LNCaP clone FGC (cell line): ENCODE measurements around the gene SLC18A2.
A peak's percentile ranks its signal among the peaks of the same experiment; 100 is the strongest.

Source experiments
- DNase-seq: peaks from one replicate; pipeline ENCODE4 v3.0.0-alpha.2; 2011; ENCODE audit warnings: low read depth
- H3K4me3 ChIP-seq: 2 replicates; pipeline ENCODE4 v1.5.1; 2011; ENCODE audit warnings: mild to moderate bottlenecking, low read depth, low read length, control low read depth
- TF ChIP-seq, protein P1 (sequence below): IDR thresholded peaks from 2 replicates; pipeline ENCODE4 v1.5.1; 2012; ENCODE audit warnings: mild to moderate bottlenecking; ENCODE audit not compliant: control insufficient read depth, insufficient read depth; ENCODE audit errors: extremely low read depth

SLC18A2 gene

DNA sequence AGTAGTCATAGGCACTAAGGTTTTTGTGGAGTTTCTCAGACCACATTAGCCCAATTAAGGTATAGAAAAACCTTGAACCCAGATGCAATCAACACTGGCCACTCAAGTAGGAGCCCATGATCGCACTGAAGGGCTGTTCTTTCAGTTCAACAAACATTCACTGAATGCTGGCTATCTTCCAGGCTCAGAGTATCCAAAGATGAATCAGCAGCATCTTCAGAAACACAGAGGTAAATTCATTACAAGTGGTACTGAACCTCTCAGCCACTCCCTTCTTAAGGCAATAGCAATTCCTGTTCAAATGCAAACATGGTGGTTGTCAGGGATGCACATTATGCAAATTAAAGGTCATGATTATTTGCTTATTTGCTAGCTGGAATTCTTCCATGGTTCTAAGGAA is 26.5 kb upstream of the SLC18A2 start:
- TF ChIP-seq, protein P1, sequence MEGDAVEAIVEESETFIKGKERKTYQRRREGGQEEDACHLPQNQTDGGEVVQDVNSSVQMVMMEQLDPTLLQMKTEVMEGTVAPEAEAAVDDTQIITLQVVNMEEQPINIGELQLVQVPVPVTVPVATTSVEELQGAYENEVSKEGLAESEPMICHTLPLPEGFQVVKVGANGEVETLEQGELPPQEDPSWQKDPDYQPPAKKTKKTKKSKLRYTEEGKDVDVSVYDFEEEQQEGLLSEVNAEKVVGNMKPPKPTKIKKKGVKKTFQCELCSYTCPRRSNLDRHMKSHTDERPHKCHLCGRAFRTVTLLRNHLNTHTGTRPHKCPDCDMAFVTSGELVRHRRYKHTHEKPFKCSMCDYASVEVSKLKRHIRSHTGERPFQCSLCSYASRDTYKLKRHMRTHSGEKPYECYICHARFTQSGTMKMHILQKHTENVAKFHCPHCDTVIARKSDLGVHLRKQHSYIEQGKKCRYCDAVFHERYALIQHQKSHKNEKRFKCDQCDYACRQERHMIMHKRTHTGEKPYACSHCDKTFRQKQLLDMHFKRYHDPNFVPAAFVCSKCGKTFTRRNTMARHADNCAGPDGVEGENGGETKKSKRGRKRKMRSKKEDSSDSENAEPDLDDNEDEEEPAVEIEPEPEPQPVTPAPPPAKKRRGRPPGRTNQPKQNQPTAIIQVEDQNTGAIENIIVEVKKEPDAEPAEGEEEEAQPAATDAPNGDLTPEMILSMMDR: no peak
- H3K4me3 ChIP-seq: no peak overlapping the region
- DNase-seq: no peak

DNA sequence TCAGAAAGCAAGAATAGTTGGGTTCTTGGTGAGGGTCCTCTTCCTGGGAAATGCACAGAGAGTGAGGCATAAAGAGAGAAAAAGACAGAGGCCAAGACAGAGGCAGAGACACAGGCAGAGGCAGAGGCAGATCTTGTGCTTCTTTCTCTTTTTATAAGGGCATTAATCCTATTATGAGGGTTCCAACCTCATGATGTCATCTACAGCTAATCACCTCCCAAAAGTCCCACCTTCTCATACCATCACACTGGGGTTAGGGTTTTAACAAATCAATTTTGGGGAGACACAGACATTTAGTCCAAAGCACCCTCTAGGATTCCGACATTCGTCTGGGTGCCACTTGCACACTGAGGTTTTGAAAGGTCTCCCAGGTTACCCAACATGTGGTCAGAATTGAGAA is 25.8 kb upstream of the SLC18A2 start:
- DNase-seq: no peak
- TF ChIP-seq, protein P1: no peak
- no peak overlapping the region for H3K4me3 ChIP-seq

DNA sequence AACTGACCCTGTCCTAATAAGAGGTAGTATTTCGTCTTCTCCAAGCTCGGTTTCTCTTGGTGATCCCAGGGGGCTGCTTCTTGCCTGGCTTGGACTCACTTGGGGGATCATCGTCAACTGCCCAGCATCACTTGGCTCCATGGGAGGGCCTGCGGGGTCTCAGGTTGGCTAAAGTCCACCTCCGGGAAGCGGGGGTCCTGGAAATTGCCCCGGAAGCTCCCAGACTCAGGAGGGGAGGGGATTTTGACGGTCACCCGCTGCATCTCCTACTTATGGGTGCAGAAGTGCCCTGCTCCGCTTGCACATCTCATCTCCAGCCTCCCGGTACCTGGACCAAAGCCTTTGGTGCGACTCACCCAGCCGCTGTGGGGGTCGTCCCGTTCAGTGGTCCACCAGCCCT is 24.9 kb upstream of the SLC18A2 start:
- TF ChIP-seq, protein P1: no peak
- no peak for DNase-seq
- H3K4me3 ChIP-seq: peak overlapping the region; percentile 53

DNA sequence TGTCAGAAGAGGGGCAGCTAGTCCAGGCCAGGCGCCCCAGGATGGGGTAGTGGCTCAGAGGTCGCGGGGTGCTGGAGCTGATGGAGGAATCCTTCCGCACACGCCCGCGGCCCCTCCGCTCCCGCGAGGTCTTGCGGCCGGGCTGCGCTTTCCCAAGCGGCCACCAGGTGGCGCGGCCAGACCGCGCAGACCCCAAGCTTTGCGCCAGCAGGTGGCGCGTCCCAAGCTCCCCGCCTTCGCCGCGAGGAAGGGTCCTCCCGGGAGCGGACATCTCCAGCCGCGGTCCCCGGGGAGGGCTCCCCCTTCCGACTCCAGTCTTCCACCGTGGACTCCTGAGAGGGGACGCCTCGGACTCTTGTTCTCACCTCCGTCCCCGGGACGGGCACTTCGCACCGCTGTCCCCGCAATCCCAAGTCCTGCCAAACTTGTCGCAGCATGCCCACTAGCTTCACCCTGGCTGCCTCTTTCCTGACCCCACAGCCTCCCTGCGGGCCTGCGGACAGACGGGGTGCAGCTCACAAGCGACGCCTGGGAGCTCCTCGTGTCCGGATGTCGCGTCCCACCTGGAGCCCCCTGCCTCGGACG is 24.2 kb upstream of the SLC18A2 start:
- DNase-seq: no peak
- TF ChIP-seq, protein P1: peak; percentile 100
- peak overlapping the region; percentile 53 for H3K4me3 ChIP-seq

DNA sequence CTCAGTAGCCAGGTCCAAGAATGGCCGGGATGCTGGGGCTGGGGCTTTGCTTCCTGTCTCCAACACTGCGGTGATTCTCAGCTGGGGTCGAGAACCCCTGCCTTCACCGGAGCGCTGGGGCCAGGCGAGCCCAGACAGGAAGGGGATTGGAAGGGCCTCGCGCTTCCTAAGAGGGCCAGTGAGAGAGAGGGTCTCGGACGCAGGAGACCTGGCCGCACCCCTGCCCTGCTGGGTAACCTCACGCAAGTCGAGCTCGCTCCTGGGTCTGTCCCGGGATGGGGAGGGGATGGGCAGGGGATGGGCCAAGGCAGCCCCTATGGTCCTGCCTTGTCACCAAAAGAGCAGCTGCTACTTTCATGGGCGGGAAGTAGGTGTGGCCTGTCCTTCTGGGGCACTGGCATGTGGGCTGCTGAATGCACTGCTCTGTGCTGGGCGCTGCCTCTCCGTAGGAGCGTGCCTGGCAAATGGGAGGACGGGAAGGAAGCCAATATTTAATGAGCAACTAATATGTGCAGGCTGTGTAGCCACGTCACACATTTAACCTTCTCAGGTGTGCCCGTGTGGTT is 23.6 kb upstream of the SLC18A2 start:
- no peak for DNase-seq
- TF ChIP-seq, protein P1: no peak
- peak overlapping the region; percentile 53 for H3K4me3 ChIP-seq

DNA sequence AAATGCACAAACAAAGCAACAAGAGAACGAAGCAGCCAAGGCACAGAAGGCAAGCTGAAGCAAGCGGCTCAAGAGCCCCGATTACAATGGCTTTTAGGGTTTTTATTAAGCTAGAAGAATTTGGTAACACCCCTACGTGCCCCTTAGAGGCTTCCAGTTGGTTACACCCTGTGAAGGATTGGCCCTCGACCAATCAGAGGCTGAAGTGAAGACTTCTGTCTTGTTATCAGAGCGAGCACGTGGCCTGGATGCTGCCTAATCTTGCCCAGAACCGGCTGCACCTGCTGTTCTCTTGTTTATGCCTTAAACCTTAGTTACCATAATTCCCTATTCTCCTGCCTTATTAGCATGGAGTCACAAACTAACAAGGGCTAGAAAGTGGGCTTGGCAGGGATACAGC is 22.3 kb upstream of the SLC18A2 start:
- DNase-seq: no peak
- TF ChIP-seq, protein P1: no peak
- H3K4me3 ChIP-seq: no peak overlapping the region
